ENCODE measurements around the gene PTPRZ1.

The PTPRZ1 gene

DNA sequence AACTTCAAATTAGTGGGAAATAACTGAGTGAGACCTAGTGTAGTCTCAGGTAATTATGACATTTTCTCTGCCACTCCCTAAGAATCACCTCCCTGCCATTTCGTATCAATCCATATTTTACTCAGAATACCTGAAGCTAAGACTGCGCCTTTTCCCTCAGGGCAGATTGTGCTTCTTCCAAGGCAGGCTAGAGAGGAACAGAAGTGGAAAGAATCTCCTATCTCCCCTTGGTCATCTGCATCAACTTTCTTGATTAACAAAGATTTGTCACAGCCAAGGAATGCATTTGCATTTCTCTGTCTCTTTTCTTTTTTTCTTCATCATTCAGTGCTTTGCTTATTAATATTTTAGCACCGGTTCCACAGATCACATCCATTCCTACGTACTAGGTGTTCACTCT, 119.1 kb downstream of the PTPRZ1 start:
- Histone ChIP-seq H3K79me2 (ENCODE audit: insufficient read depth, low read depth) (no peaks in the 10 kb centered on the region), H3K27ac (no peak overlapping the region), H3K27me3 (ENCODE audit: insufficient read depth, low read depth) (no peaks in the 10 kb centered on the region), H3K4me2 (no peak overlapping the region), H3K9ac (no peak overlapping the region), H3K4me1 (ENCODE audit: low read depth, poor library complexity, severe bottlenecking) (peaks cover 11% of the 10 kb centered on the region), H3K4me3 (IDR thresholded peaks at IDR 0.05; ENCODE audit: insufficient read depth, low read depth, low read length) (no peak overlapping the region), H3K36me3 (ENCODE audit: insufficient read depth) (no peaks in the 10 kb centered on the region), H2AFZ (ENCODE audit: low read depth) (no peak overlapping the region), H4K20me1 (ENCODE audit: insufficient read depth) (no peaks in the 10 kb centered on the region)
- no peak for TF ChIP-seq CTCF (conservative IDR thresholded peaks at IDR 0.05; ENCODE audit: low read depth, low read length)

GRCh38 chr7:121994625-121995410, 121.9 kb downstream of the PTPRZ1 start:
- H3K4me3 ChIP-seq (IDR thresholded peaks at IDR 0.05; ENCODE audit: insufficient read depth, low read depth, low read length): no peak overlapping the region
- no peak overlapping the region for H3K27ac ChIP-seq
- H3K4me1 ChIP-seq (ENCODE audit: low read depth, poor library complexity, severe bottlenecking): peaks cover 11% of the 10 kb centered on the region
- H3K4me2 ChIP-seq: peak overlapping the region; percentile 24; the same call in 1 of the 2 replicates
- no peak overlapping the region for H3K9ac ChIP-seq
- no peaks in the 10 kb centered on the region for H3K36me3 ChIP-seq (ENCODE audit: insufficient read depth)
- peak overlapping the region; percentile 45; the same call in 1 of the 2 replicates for H2AFZ ChIP-seq (ENCODE audit: low read depth)
- no peaks in the 10 kb centered on the region for H3K79me2 ChIP-seq (ENCODE audit: insufficient read depth, low read depth)
- peak; percentile 99 for TF ChIP-seq CTCF (conservative IDR thresholded peaks at IDR 0.05; ENCODE audit: low read depth, low read length)
- no peaks in the 10 kb centered on the region for H4K20me1 ChIP-seq (ENCODE audit: insufficient read depth)
- no peaks in the 10 kb centered on the region for H3K27me3 ChIP-seq (ENCODE audit: insufficient read depth, low read depth)

GRCh38 chr7:122006687-122007086, 133.7 kb downstream of the PTPRZ1 start:
- no peak overlapping the region for H3K4me3 ChIP-seq (IDR thresholded peaks at IDR 0.05; ENCODE audit: insufficient read depth, low read depth, low read length)
- no peak overlapping the region for H3K9ac ChIP-seq
- H3K79me2 ChIP-seq (ENCODE audit: insufficient read depth, low read depth): no peaks in the 10 kb centered on the region
- no peaks in the 10 kb centered on the region for H4K20me1 ChIP-seq (ENCODE audit: insufficient read depth)
- no peak overlapping the region for H3K4me2 ChIP-seq
- H2AFZ ChIP-seq (ENCODE audit: low read depth): no peak overlapping the region
- H3K27me3 ChIP-seq (ENCODE audit: insufficient read depth, low read depth): no peaks in the 10 kb centered on the region
- no peak for TF ChIP-seq CTCF (conservative IDR thresholded peaks at IDR 0.05; ENCODE audit: low read depth, low read length)
- H3K36me3 ChIP-seq (ENCODE audit: insufficient read depth): no peaks in the 10 kb centered on the region
- no peak overlapping the region for H3K27ac ChIP-seq
- H3K4me1 ChIP-seq (ENCODE audit: low read depth, poor library complexity, severe bottlenecking): no peaks in the 10 kb centered on the region

- TF ChIP-seq CTCF (conservative IDR thresholded peaks at IDR 0.05; ENCODE audit: low read depth, low read length): no peak
- H3K4me1 ChIP-seq (ENCODE audit: low read depth, poor library complexity, severe bottlenecking): peaks cover 23% of the 10 kb centered on the region
- no peaks in the 10 kb centered on the region for H4K20me1 ChIP-seq (ENCODE audit: insufficient read depth)
- H3K27me3 ChIP-seq (ENCODE audit: insufficient read depth, low read depth): no peaks in the 10 kb centered on the region
- no peaks in the 10 kb centered on the region for H3K36me3 ChIP-seq (ENCODE audit: insufficient read depth)
- no peak overlapping the region for H3K27ac ChIP-seq
- H3K9ac ChIP-seq: no peak overlapping the region
- H2AFZ ChIP-seq (ENCODE audit: low read depth): no peak overlapping the region
- H3K4me3 ChIP-seq (IDR thresholded peaks at IDR 0.05; ENCODE audit: insufficient read depth, low read depth, low read length): no peak overlapping the region
- H3K4me2 ChIP-seq: no peak overlapping the region
- H3K79me2 ChIP-seq (ENCODE audit: insufficient read depth, low read depth): no peaks in the 10 kb centered on the region
Measured at GRCh38 chr7:122010116-122010515, 137.2 kb downstream of the PTPRZ1 start.
